GM08714 (cell line): ENCODE measurements around the gene TNNT3.

ENCODE experiments used
- H3K4me3 ChIP-seq: fragments of 200-500 bp; sonication (Bioruptor generic); 2 replicates; pipeline ENCODE4 v1.5.1; 2014; ENCODE audit warnings: mild to moderate bottlenecking, low read length, inconsistent platforms
- ZNF274 ChIP-seq: IDR thresholded peaks from 2 replicates; pipeline ENCODE4 v1.6.1; 2012; ENCODE audit warnings: mild to moderate bottlenecking, low read depth, low read length

TNNT3 gene

DNA sequence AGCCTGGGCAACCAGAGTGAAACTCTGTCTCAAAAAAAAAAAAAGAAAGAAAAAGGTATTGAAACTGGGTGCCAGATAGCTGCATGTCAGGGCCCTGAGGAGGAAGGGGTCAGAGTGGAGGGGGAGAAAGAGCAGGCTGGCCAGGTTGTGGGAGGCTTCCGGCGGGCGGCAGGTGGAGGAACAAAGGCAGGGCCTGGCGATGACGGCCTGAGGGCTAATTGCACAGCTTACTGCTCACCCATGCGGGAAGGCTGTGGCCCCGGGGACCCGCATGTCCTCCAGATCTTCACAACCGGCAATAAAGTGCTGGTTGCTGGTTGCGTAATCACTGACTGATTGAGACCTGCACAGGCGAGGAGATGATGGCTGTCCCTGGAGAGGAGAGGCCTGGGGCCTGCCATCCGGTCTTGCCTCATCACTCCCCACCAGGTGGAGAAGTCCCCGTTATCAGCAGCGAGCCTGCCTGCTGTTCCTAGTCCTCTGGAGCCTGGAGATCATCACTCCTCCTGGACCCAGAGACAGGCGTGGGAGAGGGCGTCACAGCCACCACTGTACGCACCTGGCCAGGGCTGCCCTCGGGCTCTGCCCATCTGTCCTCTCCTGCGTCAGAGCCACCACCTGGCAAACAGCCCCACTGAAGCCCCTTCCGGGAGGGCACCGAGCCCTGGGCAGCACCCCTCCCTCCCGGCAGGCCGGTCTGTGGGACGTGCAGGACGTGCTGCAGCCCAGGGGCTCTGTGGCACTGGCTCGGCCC, 59.4 kb downstream of the TNNT3 start:
- no peak for TF ChIP-seq ZNF274
- no peak overlapping the region for H3K4me3 ChIP-seq

- TF ChIP-seq ZNF274: no peak
- H3K4me3 ChIP-seq: no peak overlapping the region
Observed at GRCh38 chr11:1979607-1980006, 60.1 kb downstream of the TNNT3 start.

- no peak for TF ChIP-seq ZNF274
- H3K4me3 ChIP-seq: no peak overlapping the region
Observed at GRCh38 chr11:1982873-1983600, 63.5 kb downstream of the TNNT3 start.

- TF ChIP-seq ZNF274: no peak
- no peak overlapping the region for H3K4me3 ChIP-seq
Observed at GRCh38 chr11:1983601-1983961, 64.1 kb downstream of the TNNT3 start.

DNA sequence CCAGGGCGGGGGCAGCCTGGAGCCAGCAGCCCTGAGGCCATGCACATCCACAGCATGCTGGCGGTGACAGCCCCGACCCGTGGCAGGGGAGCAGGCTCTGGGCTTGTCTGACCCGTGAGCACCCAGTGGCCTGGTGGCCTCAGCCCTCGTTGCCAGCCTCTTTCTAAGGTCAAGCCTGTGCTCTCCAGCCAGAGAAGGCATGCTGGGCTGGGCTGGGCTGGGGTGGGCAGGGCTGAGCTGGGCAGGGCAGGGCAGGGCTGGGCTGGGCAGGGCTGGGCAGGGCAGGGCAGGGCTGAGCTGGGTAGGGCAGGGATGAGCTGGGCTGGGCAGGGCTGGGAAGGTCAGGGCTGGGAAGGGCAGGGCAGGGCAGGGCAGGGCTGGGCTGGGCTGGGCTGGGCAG, 67.5 kb downstream of the TNNT3 start:
- no peak for TF ChIP-seq ZNF274
- H3K4me3 ChIP-seq: no peak overlapping the region

DNA sequence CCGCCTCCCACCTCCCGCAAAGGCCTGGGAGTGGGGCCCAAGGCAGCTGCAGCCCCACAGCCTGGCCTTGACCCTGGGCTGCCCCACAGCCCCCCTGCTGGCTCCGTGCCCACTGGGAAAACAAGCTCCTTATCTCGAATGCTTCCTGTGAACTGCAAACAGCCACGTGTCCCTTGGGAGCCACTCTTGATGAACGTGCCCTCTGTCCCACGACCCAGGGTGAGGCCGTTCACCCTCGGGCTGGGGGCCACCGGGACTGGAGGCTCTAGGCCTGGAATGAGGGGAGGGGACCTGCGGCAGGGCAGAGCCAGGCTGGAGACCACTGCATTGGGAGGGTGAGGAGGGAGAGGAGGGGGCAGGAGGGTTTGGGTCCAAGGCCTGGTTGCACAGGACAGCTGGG, 68.7 kb downstream of the TNNT3 start:
- TF ChIP-seq ZNF274: no peak
- H3K4me3 ChIP-seq: no peak overlapping the region
